SJSA1 (cell line): ENCODE results near the gene TTLL3. TPM values are rescaled to one million over a fixed set of nuclear protein-coding genes. Genes with fewer than 3 reads are reported as not detected.

Source experiments
- DNase-seq, 2 experiments: peaks; one replicate each; pipeline ENCODE4 v3.0.0-alpha.2; 2015 to 2020; ENCODE audit warnings: low spot score in 2 of 2, low read depth in 1 of 2
- H3K27ac ChIP-seq: fragments of 250-450 bp; sonication (Bioruptor Pico); 2 replicates; pipeline ENCODE4 v1.5.1; 2020; ENCODE audit warnings: mild to moderate bottlenecking, moderate library complexity
- H3K27me3 ChIP-seq: fragments of 250-450 bp; sonication (Bioruptor Pico); replicated peaks from 2 replicates; pipeline ENCODE4 v1.5.1; 2020; ENCODE audit warnings: mild to moderate bottlenecking, moderate library complexity
- H3K36me3 ChIP-seq: fragments of 250-450 bp; sonication (Bioruptor Pico); 2 replicates; pipeline ENCODE4 v1.5.1; 2020; ENCODE audit warnings: mild to moderate bottlenecking
- H3K4me1 ChIP-seq: fragments of 250-450 bp; sonication (Bioruptor Pico); replicated peaks from 2 replicates; pipeline ENCODE4 v1.6.1; 2021; ENCODE audit warnings: mild to moderate bottlenecking
- H3K4me3 ChIP-seq: fragments of 250-450 bp; sonication (Bioruptor Pico); 2 replicates; pipeline ENCODE4 v1.5.1; 2020; ENCODE audit warnings: mild to moderate bottlenecking
- H3K9me3 ChIP-seq: fragments of 250-450 bp; sonication (Bioruptor Pico); replicated peaks from 2 replicates; pipeline ENCODE4 v1.5.1; 2020; ENCODE audit warnings: mild to moderate bottlenecking
- total RNA-seq: library from RNA; depleted of rRNA; stranded (reverse); fragments of >200 nt; shearing (Covaris generic); gene quantifications from 2 replicates; pipeline ENCODE4 v1.2.3, GENCODE V29; 2014

The TTLL3 gene
- total RNA-seq, 1 experiment from 2014 or later = 5.8 TPM

- peaks cover 7% of the 10 kb centered on the region for H3K4me1 ChIP-seq
- no peaks in the 10 kb centered on the region for H3K27me3 ChIP-seq
- no peak overlapping the region for H3K4me3 ChIP-seq
- DNase-seq = no peak
- no peaks in the 10 kb centered on the region for H3K9me3 ChIP-seq
- H3K27ac ChIP-seq = no peak overlapping the region
- peaks cover 91% of the 10 kb centered on the region for H3K36me3 ChIP-seq
Observed at GRCh38 chr3:9804996-9805395, 5.1 kb upstream of the TTLL3 start.

- Histone ChIP-seq H3K9me3 (no peaks in the 10 kb centered on the region), H3K27me3 (no peaks in the 10 kb centered on the region), H3K27ac (no peak overlapping the region), H3K4me1 (peaks cover 15% of the 10 kb centered on the region), H3K36me3 (peaks cover 89% of the 10 kb centered on the region), H3K4me3 (no peak overlapping the region)
- no peak for DNase-seq
Observed at GRCh38 chr3:9806137-9806536, 3.9 kb upstream of the TTLL3 start.

GRCh38 chr3:9806688-9807589 is 3.1 kb upstream of the TTLL3 start:
- no peak overlapping the region for H3K27ac ChIP-seq

GRCh38 chr3:9807981-9808344 is 2.1 kb upstream of the TTLL3 start:
- no peaks in the 10 kb centered on the region for H3K9me3 ChIP-seq
- no peak for DNase-seq
- H3K27me3 ChIP-seq = no peaks in the 10 kb centered on the region
- no peak overlapping the region for H3K27ac ChIP-seq
- peaks cover 84% of the 10 kb centered on the region for H3K36me3 ChIP-seq
- peaks cover 15% of the 10 kb centered on the region for H3K4me1 ChIP-seq
- no peak overlapping the region for H3K4me3 ChIP-seq

More at GRCh38 chr3:9806688-9807589, 3.1 kb upstream of the TTLL3 start:
- H3K4me3 ChIP-seq = no peak overlapping the region
- H3K36me3 ChIP-seq = peaks cover 87% of the 10 kb centered on the region
- no peak for DNase-seq
- no peaks in the 10 kb centered on the region for H3K27me3 ChIP-seq
- H3K9me3 ChIP-seq = no peaks in the 10 kb centered on the region
- peaks cover 15% of the 10 kb centered on the region for H3K4me1 ChIP-seq

- H3K27me3 ChIP-seq = no peaks in the 10 kb centered on the region
- H3K4me3 ChIP-seq = no peak overlapping the region
- no peak overlapping the region for H3K27ac ChIP-seq
- DNase-seq = peak; percentile 23 to 55
- peaks cover 81% of the 10 kb centered on the region for H3K36me3 ChIP-seq
- H3K9me3 ChIP-seq = no peaks in the 10 kb centered on the region
- H3K4me1 ChIP-seq = peaks cover 15% of the 10 kb centered on the region
Observed at GRCh38 chr3:9808345-9809037, 1.6 kb upstream of the TTLL3 start.

GRCh38 chr3:9809239-9809614 is 835 bp upstream of the TTLL3 start:
- H3K36me3 ChIP-seq = peaks cover 76% of the 10 kb centered on the region
- H3K27ac ChIP-seq = peak overlapping the region; percentile 78
- no peak overlapping the region for H3K4me3 ChIP-seq
- no peaks in the 10 kb centered on the region for H3K9me3 ChIP-seq
- DNase-seq = peak in 1 of 2 experiments; percentile 15
- peaks cover 15% of the 10 kb centered on the region for H3K4me1 ChIP-seq
- no peaks in the 10 kb centered on the region for H3K27me3 ChIP-seq

GRCh38 chr3:9810433-9810770 is 340 bp downstream of the TTLL3 start:
- Histone ChIP-seq H3K36me3 (peaks cover 64% of the 10 kb centered on the region), H3K27me3 (no peaks in the 10 kb centered on the region), H3K4me1 (peaks cover 15% of the 10 kb centered on the region), H3K4me3 (peak overlapping the region; percentile 47), H3K27ac (peak overlapping the region; percentile 78), H3K9me3 (no peaks in the 10 kb centered on the region)
- no peak for DNase-seq

- DNase-seq = no peak
- Histone ChIP-seq H3K9me3 (no peaks in the 10 kb centered on the region), H3K4me1 (peaks cover 15% of the 10 kb centered on the region), H3K4me3 (no peak overlapping the region), H3K36me3 (peaks cover 60% of the 10 kb centered on the region), H3K27ac (no peak overlapping the region), H3K27me3 (no peaks in the 10 kb centered on the region)
Observed at GRCh38 chr3:9810846-9811245, 784 bp downstream of the TTLL3 start.

- Histone ChIP-seq H3K4me3 (no peak overlapping the region), H3K27me3 (no peaks in the 10 kb centered on the region), H3K27ac (no peak overlapping the region), H3K36me3 (peaks cover 41% of the 10 kb centered on the region), H3K9me3 (no peaks in the 10 kb centered on the region), H3K4me1 (peaks cover 15% of the 10 kb centered on the region)
- no peak for DNase-seq
Observed at GRCh38 chr3:9812870-9813483, 2.9 kb downstream of the TTLL3 start.

- no peak overlapping the region for H3K4me3 ChIP-seq
- no peak for DNase-seq
Observed at GRCh38 chr3:9815986-9816385, 5.9 kb downstream of the TTLL3 start.

GRCh38 chr3:9817436-9817835 is 7.4 kb downstream of the TTLL3 start:
- no peaks in the 10 kb centered on the region for H3K4me1 ChIP-seq
- no peaks in the 10 kb centered on the region for H3K9me3 ChIP-seq
- no peaks in the 10 kb centered on the region for H3K27me3 ChIP-seq
- no peak overlapping the region for H3K27ac ChIP-seq
- no peak overlapping the region for H3K4me3 ChIP-seq
- no peak for DNase-seq
- peaks cover 5% of the 10 kb centered on the region; the same call in 1 of the 2 replicates for H3K36me3 ChIP-seq

More at GRCh38 chr3:9815986-9816385, 5.9 kb downstream of the TTLL3 start:
- peaks cover 14% of the 10 kb centered on the region; the same call in 1 of the 2 replicates for H3K36me3 ChIP-seq
- no peaks in the 10 kb centered on the region for H3K9me3 ChIP-seq
- H3K27ac ChIP-seq = no peak overlapping the region
- no peaks in the 10 kb centered on the region for H3K4me1 ChIP-seq
- H3K27me3 ChIP-seq = no peaks in the 10 kb centered on the region

GRCh38 chr3:9818666-9819335 is 8.7 kb downstream of the TTLL3 start:
- Histone ChIP-seq H3K9me3 (no peaks in the 10 kb centered on the region), H3K4me3 (no peak overlapping the region), H3K4me1 (no peaks in the 10 kb centered on the region), H3K36me3 (no peaks in the 10 kb centered on the region), H3K27ac (no peak overlapping the region), H3K27me3 (no peaks in the 10 kb centered on the region)
- no peak for DNase-seq

- H3K27me3 ChIP-seq = no peaks in the 10 kb centered on the region
Observed at GRCh38 chr3:9820543-9820942, 10.5 kb downstream of the TTLL3 start.

More at GRCh38 chr3:9820543-9820942, 10.5 kb downstream of the TTLL3 start:
- H3K27ac ChIP-seq = no peak overlapping the region
- no peaks in the 10 kb centered on the region for H3K36me3 ChIP-seq
- H3K9me3 ChIP-seq = no peaks in the 10 kb centered on the region
- no peaks in the 10 kb centered on the region for H3K4me1 ChIP-seq
- no peak overlapping the region for H3K4me3 ChIP-seq
- no peak for DNase-seq
